ENCODE data around the gene LDLRAD3. TPM values are rescaled to one million over a fixed set of nuclear protein-coding genes. Genes with fewer than 3 reads are reported as not detected.

LDLRAD3 gene
- total RNA-seq, 1 experiment from 2014 or later = 28.1 TPM

- intact Hi-C loops (cut with micrococcal nuclease; ENCODE audit: unreplicated experiment) = no loop called here
- BruUV-seq (replicated peaks) = no TSS peak
- POLR2A ChIA-PET = no interaction called here
Observed at GRCh38 chr11:36016709-36017108, 72.8 kb downstream of the LDLRAD3 start.

GRCh38 chr11:36019005-36019596, 75.2 kb downstream of the LDLRAD3 start:
- Histone ChIP-seq H3K27me3 (ENCODE audit: control insufficient read depth, insufficient read depth, low read length) (no peaks in the 10 kb centered on the region), H3K36me3 (ENCODE audit: control insufficient read depth, insufficient read depth, low read length) (no peaks in the 10 kb centered on the region), H3K4me1 (ENCODE audit: control insufficient read depth, insufficient read depth, low read length) (no peaks in the 10 kb centered on the region; the same call in 1 of the 2 replicates), H3K27ac (ENCODE audit: low read length) (no peak overlapping the region), H3K9me3 (ENCODE audit: control insufficient read depth, insufficient read depth, low read depth, low read length) (no peaks in the 10 kb centered on the region), H3K4me3 (ENCODE audit: low read depth in 2 of 2, low read length in 2 of 2) (no peak overlapping the region)
- in situ Hi-C loops (cut with HindIII; ENCODE audit: low pct_unique_long_range_greater_than_20kb, low sequenced_read_pairs) (no loop called here), intact Hi-C loops (cut with micrococcal nuclease; ENCODE audit: unreplicated experiment) (no loop called here)
- ATAC-seq (no peak), DNase-seq (ENCODE audit: low read depth, low spot score) (no peak)
- TF ChIP-seq TCF7L2 (IDR thresholded peaks at IDR 0.05; ENCODE audit: low read depth, low read length) (no peak), POLR2AphosphoS5 (IDR thresholded peaks at IDR 0.05; ENCODE audit: low read depth, low read length) (no peak), SIN3A (IDR thresholded peaks at IDR 0.05; ENCODE audit: borderline replicate concordance, insufficient read depth, low read depth, low read length) (no peak)
- TF ChIP-seq, protein P1, sequence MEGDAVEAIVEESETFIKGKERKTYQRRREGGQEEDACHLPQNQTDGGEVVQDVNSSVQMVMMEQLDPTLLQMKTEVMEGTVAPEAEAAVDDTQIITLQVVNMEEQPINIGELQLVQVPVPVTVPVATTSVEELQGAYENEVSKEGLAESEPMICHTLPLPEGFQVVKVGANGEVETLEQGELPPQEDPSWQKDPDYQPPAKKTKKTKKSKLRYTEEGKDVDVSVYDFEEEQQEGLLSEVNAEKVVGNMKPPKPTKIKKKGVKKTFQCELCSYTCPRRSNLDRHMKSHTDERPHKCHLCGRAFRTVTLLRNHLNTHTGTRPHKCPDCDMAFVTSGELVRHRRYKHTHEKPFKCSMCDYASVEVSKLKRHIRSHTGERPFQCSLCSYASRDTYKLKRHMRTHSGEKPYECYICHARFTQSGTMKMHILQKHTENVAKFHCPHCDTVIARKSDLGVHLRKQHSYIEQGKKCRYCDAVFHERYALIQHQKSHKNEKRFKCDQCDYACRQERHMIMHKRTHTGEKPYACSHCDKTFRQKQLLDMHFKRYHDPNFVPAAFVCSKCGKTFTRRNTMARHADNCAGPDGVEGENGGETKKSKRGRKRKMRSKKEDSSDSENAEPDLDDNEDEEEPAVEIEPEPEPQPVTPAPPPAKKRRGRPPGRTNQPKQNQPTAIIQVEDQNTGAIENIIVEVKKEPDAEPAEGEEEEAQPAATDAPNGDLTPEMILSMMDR (IDR thresholded peaks at IDR 0.05) = no peak
- TF ChIP-seq, protein P2, sequence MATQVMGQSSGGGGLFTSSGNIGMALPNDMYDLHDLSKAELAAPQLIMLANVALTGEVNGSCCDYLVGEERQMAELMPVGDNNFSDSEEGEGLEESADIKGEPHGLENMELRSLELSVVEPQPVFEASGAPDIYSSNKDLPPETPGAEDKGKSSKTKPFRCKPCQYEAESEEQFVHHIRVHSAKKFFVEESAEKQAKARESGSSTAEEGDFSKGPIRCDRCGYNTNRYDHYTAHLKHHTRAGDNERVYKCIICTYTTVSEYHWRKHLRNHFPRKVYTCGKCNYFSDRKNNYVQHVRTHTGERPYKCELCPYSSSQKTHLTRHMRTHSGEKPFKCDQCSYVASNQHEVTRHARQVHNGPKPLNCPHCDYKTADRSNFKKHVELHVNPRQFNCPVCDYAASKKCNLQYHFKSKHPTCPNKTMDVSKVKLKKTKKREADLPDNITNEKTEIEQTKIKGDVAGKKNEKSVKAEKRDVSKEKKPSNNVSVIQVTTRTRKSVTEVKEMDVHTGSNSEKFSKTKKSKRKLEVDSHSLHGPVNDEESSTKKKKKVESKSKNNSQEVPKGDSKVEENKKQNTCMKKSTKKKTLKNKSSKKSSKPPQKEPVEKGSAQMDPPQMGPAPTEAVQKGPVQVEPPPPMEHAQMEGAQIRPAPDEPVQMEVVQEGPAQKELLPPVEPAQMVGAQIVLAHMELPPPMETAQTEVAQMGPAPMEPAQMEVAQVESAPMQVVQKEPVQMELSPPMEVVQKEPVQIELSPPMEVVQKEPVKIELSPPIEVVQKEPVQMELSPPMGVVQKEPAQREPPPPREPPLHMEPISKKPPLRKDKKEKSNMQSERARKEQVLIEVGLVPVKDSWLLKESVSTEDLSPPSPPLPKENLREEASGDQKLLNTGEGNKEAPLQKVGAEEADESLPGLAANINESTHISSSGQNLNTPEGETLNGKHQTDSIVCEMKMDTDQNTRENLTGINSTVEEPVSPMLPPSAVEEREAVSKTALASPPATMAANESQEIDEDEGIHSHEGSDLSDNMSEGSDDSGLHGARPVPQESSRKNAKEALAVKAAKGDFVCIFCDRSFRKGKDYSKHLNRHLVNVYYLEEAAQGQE (IDR thresholded peaks at IDR 0.05; ENCODE audit: insufficient read depth in 1 of 2, low read depth in 2 of 2, low read length in 1 of 2) = no peak
- BruUV-seq (replicated peaks) = no TSS peak
- CTCF ChIA-PET = no interaction called here
- POLR2A ChIA-PET = no interaction called here

More at GRCh38 chr11:36016709-36017108, 72.8 kb downstream of the LDLRAD3 start:
- H3K27ac ChIP-seq (ENCODE audit: low read length) = no peak overlapping the region; the same call in 1 of the 2 replicates
- no peak overlapping the region for H3K4me3 ChIP-seq (ENCODE audit: low read depth in 2 of 2, low read length in 2 of 2)
- no peaks in the 10 kb centered on the region for H3K9me3 ChIP-seq (ENCODE audit: control insufficient read depth, insufficient read depth, low read depth, low read length)
- H3K27me3 ChIP-seq (ENCODE audit: control insufficient read depth, insufficient read depth, low read length) = no peaks in the 10 kb centered on the region
- no peaks in the 10 kb centered on the region for H3K36me3 ChIP-seq (ENCODE audit: control insufficient read depth, insufficient read depth, low read length)
- TF ChIP-seq, protein P1 (IDR thresholded peaks at IDR 0.05) = no peak
- TF ChIP-seq, protein P2 (IDR thresholded peaks at IDR 0.05; ENCODE audit: insufficient read depth in 1 of 2, low read depth in 2 of 2, low read length in 1 of 2) = no peak
- TF ChIP-seq TCF7L2 (IDR thresholded peaks at IDR 0.05; ENCODE audit: low read depth, low read length) (no peak), SIN3A (IDR thresholded peaks at IDR 0.05; ENCODE audit: borderline replicate concordance, insufficient read depth, low read depth, low read length) (no peak), POLR2AphosphoS5 (IDR thresholded peaks at IDR 0.05; ENCODE audit: low read depth, low read length) (no peak)
- DNase-seq (ENCODE audit: low read depth, low spot score) (no peak), ATAC-seq (no peak)
- in situ Hi-C loops (cut with HindIII; ENCODE audit: low pct_unique_long_range_greater_than_20kb, low sequenced_read_pairs) = no loop called here
- CTCF ChIA-PET = no interaction called here
- H3K4me1 ChIP-seq (ENCODE audit: control insufficient read depth, insufficient read depth, low read length) = peaks cover 9% of the 10 kb centered on the region; the same call in 1 of the 2 replicates

All from Panc1 (cell line).